Measurements from ENCODE around the gene AKAP13.

AKAP13 gene

DNA sequence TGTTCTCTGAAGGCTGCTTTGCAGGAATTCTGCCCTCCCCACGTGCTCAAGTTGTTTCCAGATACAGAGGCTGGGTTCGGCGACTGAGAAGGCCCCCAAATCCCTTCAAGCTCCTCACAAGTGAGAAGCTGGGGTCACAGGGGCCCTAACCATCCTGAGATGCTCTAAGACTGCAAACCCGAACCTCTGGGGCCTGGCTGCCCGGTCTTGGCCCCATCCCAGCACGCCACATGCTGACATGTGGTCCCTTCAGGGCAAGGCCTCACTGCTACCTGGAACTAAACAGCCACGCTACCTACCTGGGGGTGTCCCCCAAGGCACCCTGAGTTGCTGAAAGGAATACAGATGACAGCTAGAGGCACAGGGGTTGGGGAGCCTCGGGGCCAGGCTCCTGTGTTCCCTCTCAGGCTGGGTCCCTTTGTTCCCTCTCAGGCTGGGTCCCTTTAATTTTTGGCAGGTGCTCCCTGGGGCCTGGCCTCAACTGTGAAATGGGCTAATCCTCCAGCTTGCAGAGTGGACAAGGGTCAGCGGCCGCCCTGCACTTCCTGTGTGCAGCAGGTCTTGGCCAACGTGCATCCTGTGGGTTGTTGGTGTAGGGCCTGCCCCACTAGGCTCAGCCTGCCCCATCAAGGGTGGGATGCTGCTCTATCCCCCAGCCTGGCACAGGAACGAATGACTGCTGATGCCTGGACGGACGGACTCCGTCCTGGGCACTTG, 381.8 kb downstream of the AKAP13 start:
- DNase-seq: no peak

DNA sequence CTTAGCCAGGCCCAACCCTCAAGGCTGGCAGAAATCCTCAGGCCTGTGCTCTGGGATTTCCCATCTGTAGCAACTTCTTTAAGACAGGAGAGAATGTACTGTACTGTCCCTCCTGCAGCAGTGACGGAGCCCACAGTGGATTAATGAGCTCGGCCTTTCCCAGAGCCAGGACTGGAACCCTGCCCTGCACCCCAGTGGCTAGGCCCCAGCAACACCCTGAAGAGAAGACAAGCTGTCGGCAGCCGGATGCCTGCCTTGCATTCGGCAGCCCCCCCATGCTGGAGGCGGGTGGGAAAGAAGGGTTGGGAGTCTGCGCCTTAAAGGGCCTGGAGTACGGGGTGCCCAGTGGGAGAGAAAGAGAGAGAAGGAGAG, 382.3 kb downstream of the AKAP13 start:
- no peak for DNase-seq

DNA sequence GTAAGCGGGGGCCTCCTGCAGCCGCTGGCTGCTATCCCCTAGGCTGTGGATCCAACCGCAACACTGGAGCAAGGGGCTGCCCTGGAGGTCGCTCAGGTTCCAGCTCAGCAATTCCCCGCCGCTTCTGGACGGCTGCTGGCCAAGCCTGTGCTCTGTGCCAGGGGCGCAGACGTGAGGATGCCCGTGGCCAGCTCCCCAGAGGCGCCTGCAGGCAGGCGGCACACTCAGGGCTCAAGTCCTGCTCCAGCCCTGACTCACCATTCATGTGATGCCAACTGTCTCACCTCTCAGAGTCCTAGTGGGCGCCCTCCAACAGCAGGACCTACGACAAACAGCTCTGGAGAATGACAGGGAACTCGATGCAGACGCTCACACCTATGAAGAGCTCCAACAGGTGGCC, 382.8 kb downstream of the AKAP13 start:
- DNase-seq: no peak

DNA sequence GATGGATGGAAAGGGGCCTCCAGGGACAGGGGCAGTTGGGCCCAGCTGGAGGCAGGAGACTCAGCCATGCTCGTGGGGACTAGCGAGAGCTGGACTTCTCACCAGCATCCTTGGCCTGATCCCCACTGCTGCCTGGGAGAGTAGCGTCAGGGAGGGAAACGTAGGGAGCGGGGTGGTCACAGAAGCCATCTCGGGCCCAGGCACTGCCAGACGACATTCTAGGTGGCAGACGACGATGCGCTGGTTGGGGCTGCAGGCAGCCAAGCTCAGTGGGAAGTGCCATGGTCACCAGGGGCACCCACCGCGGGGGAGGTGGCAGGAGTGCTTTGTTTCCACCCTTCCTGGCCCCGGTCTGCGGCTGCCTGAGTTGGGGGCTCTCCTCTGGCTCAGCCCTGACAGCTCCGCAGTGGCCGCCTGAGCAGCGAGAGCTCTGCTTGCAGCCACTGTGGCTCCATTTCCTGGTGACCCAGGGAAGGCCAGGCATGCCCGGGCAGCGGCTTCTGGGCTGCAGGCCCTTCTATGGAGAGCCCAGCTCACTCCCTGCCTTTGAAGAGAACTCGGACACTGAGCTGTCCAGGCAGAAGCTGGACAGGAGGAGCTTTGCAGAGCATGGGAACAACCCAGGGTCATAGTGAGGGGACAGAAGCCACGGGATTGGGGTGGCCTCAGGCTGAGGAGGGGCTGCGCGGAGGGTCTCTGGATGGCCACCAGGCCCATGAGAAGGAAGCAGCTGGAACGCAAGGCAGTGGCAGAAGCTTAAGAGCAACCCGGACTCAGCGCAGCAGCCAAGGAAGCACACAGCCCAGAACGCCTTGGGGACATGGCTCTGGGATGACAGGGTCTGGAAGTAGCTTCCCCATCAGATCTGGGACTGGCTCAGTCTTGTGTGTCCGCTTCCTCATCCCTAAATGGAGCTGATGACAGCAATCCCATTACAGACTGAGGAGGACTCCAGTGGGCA, 383.6 kb downstream of the AKAP13 start:
- DNase-seq: no peak

DNA sequence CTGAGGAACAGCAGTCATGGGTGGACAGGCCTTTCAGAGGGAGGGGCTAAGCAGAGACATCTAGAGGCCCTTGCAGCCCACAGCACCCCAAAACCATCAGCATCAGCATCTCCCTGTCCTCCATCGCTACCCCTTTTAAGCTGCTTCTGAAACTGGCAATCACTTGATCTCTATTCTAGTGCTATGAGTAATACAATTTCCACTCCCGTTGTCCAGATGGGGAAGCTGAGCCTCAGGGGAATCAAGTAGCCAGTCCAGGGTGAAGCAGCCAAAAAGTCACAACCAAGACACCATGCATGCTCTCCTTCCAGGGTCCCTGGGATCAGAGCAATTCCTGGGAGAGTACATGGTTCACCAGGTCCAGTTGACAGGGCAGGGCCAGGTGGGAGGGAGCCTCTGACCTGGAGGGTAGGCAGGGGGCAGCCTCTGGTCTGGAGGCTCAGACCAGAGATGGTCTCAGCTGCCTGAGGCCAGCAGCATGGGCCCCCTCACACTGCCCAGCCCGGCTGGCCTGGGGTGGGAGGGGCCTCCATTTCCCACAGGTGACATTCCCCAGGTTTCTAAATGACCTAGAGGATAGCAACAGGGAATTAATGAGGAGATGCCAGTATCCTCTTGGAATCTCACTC, 384.4 kb downstream of the AKAP13 start:
- no peak for DNase-seq

DNA sequence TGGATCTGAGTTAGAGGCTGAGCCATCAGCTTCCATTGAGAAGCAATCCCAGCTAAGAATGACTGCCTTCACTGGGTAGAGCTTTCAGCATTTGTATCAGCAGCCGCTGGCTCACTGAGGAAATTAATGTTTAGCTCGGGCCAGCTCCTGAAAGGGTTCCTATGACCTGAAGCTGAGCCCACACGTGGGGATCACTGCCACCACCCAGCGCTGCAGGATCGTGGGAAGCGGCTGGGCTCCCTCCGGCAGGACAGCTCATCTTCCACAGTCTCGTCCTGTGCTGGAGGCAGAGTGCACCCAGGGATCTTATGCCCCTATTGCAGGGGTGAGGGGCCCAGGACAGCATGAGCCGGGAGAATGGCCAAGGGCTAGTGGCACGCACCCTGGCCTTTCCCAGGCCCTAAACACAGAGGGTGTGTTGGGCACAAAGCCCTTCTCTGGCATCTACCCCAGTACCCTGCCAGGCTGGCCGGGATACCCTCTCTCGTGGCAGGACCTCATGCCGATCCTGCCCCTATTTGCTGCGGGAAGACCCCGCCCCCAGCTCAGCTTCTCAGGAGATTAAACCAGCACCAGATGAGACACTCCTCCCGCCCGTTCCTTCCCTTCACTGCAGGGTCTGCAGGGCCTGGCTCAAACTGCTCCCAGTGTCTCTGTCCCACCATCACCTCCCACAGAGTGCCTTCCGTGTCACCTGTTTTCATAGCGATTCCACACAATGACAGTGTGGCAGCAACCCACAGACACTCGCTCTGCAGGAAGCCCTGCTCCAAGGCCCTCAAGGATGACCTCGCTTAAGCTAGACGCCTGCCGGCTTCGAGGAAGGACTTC, 385.8 kb downstream of the AKAP13 start:
- DNase-seq: no peak

DNA sequence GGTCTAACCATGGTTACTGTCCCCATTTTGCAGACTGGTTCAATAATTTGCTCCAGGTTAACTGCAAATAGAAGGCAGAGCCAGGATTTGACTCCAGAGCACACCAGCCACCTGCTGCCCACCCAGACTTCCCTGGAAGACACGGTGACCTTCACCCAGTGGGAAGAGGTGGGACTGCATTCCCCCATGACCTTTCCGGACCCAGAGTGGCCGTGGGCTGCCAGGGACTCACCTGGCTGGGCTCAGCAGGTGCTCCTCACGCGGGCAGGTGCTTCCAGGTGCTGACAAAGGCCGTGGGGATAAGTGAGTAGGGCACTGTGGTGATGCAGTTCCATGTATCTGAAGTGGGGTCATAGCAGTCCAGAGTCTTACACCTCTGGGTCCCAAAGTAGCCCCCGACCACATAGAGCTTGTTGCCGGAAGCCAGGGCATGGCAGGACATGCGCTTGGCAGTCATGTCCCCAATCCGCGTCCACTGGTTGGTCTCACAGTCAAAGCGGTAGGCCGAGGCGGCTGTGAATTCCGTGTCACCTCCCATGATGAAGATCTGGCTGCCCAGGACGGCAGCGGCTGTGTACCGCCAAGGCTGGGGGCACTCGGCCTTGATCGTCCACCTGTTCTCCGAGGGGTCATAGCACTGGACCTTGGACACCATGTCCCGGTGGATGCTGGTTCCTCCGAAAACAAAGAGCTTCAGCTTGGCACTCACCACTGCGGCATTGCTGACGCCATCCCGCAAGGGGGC, 387.6 kb downstream of the AKAP13 start:
- no peak for DNase-seq

DNA sequence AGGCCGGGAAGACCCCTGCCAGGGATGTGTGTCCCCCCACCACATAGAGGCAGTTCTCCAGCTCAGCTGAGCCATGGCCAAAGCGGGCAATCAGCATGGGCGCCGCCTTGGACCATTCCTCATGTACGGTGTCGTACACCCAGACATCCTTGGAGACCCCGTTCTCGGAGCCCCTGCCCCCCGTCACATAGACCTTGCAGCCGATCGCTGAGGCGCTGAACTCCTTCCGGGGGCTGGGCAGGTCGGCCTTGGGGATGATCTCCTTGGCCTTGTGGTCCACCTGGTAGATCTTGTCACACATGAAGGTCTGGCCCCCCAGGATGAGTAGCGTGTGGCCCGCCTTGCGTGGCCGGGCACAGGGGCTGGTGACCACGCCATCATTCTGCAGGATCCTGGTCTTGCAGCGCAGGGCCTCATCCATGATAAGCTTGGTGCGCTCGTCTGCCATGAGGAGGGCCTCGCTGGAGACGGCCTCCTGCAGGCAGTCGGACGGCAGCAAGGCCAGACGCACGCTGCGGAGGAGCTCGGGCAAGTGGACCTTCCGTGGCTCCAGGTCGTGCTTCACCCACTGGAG, 388.3 kb downstream of the AKAP13 start:
- no peak for DNase-seq

DNA sequence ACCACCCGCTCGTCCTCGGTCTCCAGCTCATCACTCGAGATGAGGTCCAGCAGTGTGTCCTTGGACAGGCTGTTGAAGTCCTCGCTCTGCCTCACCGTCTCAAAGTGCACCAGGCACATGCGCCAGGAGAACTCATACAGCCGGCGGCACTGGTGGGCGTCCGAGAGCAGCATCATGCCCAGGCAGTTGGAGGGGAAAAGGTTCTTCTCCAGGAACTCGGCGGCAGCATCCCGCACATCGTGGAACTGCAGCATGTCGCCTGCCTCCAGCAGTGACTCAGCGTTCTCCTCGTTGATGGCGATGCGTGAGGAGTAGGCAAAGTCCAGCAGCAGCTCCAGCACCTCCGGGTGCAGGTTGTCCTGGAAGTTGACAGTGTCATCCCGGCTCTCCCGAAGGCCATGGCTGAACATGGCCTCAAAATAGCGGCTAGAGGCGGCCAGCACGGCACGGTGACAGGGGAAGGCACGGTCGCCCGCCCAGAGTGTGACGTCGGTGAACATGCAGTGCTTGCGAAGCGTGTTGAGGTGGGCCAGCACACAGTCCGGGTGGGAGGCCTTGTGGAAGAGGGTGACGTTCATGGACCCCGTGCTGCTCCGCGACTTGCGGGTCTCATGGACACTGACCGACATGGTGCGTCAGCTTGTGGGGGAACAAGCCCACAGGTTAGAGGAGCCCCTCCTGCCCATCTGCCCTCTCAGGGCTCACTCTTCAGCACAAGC, 388.9 kb downstream of the AKAP13 start:
- no peak for DNase-seq

DNA sequence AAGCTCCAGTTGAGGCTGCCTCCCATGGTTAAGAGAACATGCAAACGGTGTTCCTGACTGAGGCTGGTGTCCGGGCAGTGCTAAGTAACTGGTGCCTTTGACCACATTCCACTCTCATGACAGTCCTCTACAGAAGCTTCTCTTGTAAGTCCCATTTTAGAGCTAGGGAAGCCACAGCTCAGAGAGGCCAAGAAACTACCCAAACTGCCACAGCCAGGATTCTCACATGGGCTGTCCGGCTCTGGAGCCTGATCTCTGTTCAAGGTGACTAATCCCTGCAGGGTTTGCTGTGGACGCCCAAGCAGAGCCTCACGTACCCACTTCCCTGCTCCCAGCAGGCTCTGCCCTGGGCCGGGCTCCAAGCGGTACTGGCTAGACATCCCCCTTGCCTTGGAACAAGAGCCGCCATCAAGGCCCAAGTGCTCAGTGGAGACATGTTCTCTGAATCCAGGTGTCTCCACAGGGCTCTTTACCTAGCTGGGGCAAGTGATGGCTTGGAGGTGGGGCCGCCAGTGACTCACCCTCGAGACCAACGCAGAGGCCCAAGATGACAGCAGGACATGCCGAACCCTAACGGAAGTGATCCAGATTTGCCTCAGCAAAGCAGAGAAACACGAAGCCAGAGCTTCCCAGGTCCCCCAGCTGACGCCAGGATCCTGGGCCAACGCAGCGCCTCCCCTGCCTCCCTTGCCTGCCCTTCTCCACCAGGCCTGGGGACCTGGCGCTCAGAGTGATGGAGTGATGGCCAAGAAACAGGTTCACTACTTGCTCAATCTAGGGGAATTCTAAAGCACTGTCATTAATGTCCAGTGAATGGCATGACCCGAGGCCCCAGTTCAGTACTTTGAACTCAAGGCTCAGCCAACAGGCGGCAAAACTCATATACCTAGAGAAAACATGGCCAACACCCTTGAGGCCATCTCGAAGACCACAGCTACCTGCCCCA, 390.0 kb downstream of the AKAP13 start:
- DNase-seq: no peak

DNA sequence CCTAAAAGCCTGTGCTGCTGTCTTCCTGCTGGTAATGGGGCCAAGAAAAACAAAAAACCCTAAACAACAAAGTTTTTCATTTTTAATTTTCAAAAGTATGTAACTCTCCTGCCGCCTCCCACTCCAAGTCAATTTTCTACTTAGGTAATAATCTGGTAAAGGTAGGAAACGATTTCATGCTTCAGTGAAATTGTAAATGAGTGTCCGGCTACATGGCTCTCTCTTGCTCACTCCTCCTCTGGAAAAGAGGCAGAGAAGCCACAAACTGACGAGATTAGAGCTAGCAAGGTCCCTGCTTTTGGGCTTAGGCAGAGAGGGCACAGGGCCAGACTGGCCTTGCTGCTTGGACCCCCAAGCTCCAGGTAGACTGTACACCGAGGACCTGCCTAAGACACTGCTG, 390.9 kb downstream of the AKAP13 start:
- DNase-seq: no peak

DNA sequence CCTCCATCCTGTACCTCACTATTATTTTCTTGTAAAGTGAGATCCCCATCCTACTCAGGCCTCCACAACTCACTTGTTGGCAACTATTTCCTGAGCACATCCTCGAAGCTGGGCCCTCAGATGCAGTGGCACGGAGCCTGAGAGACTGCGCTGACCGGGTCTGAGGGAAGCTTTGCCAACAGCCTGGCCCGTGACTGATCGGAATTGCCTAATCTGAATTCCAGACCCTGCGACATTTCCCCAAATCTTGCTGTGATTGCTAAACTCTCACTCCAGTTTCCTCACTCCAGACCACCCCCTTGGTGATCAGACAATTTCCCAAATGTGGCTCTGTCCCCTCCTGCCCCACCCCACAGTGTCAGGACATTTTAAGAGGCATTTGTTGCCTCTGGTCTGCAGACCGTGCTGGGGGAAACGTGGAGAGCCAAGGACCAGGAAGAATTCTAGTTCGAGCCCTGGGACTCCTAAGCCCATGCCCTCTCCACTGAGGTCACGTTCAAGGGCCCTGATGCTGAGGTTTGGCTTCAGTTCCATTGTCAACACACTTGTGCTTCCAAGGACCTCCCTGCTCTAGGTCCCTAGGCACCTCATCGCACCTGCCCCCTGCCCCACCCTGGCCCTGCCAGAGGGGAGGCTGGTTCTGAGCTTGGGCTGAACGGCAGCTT, 391.5 kb downstream of the AKAP13 start:
- no peak for DNase-seq

DNA sequence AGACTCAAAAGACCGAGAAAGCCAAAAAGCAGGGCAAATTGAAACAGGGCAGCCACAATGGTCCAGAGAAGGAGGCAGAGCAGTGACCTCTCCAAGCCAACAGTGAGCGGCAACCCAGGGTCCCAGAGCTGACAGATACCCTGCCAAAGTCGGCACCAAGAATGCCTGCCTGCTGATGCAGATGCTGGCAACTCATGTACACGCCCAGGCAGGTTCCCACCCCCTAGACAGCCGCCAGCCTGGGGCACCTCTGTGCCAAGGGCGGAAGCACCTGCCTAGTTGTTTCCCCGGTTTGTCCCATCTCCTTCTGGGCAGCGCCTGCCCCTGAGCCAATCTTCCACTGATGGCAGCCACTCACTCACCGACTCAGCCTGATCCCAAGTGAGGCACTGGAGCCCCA, 392.3 kb downstream of the AKAP13 start:
- DNase-seq: no peak

DNA sequence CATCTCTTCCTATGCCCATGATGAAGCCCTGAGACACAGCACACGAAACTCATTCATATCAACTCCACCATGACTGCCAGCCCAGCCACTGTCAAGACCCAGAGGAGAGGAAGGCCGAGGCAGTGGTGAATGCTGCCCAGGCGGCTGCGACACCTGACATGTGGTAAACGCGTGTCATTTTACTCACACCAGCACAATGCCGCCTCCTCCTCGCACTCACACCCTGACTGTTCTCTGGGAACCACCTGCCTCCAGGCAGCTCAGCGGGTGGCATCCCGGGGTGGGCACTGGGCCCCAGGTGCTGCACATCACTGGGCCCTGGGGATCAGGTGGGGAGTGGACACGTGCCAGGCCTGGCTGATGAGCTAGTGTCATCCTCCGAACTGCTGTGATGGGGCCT, 392.8 kb downstream of the AKAP13 start:
- no peak for DNase-seq

DNA sequence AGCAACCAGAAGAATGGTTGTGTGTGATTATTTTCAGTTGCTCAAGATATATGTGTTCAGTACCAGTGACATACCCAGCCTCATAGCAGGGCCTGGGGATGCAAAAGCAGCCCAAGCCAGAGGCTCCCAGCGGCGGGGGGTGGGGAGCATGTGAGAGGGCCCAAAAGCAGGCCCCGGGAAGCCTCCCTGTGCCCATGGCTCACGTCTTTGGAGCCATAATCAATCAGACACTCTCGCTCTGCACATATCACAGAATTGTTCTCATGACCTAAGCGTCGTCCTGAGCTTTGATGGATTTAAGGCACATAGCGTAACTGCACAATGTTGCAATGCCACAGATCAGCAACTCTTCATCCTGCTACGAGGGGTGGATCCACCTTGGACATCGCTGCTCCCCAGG, 393.6 kb downstream of the AKAP13 start:
- DNase-seq: no peak

DNA sequence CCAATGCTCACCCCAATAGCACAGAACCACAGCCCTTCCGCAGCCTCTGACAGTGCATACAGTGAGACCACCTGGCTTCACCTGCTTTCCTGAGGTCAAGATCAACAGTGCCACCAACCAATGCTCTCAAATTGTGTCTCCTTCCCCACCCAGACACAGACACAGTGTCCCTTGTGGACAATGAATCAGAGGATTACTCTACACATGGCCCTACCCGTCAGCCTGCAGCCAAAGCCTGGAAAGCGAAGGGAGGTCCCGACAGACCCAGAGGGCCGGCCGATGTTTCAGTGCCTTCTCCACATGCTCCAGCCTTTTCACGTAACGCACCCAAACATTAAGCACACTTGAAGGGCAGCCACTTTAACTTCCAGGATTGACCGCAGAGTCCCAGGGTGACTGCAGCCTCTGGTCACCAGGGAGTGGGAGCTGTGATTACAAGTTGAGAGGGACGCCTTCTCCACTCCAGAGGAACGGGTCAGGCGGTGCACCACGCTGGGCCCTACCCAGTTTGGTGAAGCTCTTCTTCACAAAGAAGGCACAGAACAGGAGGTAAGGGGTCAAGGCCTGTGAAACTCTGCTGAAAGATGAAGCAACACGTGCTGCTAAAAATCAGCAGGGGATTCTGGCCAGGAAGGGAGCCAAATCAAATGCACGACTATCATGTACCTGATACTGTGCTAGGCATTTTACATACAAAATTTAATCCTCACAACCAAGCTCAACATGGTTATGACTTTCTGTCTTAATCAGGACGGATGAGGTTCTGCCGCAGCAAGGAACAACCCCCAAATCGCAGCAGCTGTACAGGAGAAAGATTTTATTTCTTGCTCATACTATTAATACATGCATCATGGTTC, 397.1 kb downstream of the AKAP13 start:
- no peak for DNase-seq

DNA sequence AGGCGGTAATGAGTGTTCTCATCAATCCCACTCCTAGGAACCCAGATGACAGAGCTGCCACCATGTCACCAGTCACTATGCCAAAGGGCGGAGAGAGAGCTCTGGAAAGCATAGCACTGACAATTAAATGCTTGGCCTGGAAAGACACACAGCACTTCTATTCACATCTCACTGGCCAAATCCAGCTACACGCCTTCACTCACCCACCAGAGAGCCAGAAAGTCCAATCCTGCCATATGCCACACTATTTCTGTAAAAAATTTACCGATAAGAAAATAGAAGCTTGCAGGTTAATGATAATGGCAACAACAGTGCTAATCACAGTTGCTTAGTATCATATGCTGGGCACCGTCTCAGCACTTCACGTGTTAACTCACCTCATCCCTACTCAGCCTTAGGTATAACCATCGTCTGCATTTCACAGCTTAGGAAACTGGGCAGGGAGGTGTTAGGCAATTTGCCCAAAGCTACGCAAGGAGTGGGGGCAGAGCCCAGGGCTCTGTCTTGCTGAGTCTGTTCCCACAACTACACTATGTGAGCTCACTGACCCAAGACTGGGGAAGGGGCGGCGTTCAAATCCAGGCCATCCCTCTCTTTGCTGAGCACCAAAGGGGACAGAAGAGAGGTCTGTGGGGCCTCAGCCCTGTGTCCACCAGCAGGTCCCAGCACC, 397.8 kb downstream of the AKAP13 start:
- no peak for DNase-seq

DNA sequence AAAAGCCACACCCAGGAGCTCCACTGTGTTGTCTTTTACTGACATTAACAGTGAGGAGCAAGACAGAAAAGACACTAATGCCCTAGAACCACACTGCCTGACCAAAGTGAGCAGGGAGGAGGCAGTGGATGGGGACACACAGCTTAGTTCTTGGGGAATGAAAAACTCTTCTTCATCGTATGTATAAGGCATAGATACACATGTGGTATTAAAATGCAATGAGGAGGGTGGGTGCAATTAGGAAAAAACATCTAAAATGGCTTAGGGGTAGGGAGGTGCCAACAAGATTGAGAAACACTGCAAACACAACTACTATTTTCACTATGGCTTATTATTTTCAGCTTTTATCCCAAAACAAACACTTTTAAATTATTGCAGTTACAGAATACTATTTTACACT, 398.8 kb downstream of the AKAP13 start:
- DNase-seq: no peak
